Activated B cell treated with CpG ODN at 0.5 μM for 24 hours (primary cell): Measurements from ENCODE around the gene STAP2. TPM values are rescaled to one million over a fixed set of nuclear protein-coding genes. Genes with fewer than 3 reads are reported as not detected.

Experiments used
- ATAC-seq: fragments of 200-7000 bp; cut with Tn5 transposase; one replicate; pipeline ENCODE4 v1.10.0; 2021; ENCODE audit warnings: low read depth, mild to moderate bottlenecking, moderate library complexity
- CTCF ChIA-PET: fragments of 350-600 bp; sonication (Branson Sonifier 250); formaldehyde crosslinking; loops from one replicate; lab custom pipeline; 2021; ENCODE audit warnings: antibody characterized with exemption; lab: Charles Lee
- POLR2A ChIA-PET: fragments of 350-600 bp; sonication (Branson Sonifier 250); formaldehyde crosslinking; loops from one replicate; lab custom pipeline; 2021; ENCODE audit warnings: antibody characterized with exemption; lab: Charles Lee
- DNase-seq: peaks from one replicate; pipeline ENCODE4 v3.0.0; 2022
- H3K27ac Mint-ChIP-seq: one replicate; pipeline ENCODE4 v1.8.0; 2020; ENCODE audit warnings: mixed read lengths
- H3K27me3 Mint-ChIP-seq: one replicate; pipeline ENCODE4 v1.8.0; 2021; ENCODE audit warnings: mixed read lengths
- H3K36me3 Mint-ChIP-seq: one replicate; pipeline ENCODE4 v1.8.0; 2021; ENCODE audit warnings: low read depth, mixed read lengths
- H3K4me1 Mint-ChIP-seq: one replicate; pipeline ENCODE4 v1.8.0; 2021; ENCODE audit warnings: mixed read lengths
- H3K4me3 Mint-ChIP-seq: one replicate; pipeline ENCODE4 v1.8.0; 2020; ENCODE audit warnings: mild to moderate bottlenecking, mixed read lengths
- H3K9me3 Mint-ChIP-seq: one replicate; pipeline ENCODE4 v1.8.0; 2020; ENCODE audit warnings: mixed read lengths
- CTCF ChIP-seq: fragments of 200-600 bp; IDR thresholded peaks from one replicate; pipeline ENCODE4 v1.8.0; 2022; ENCODE audit warnings: antibody characterized with exemption, mild to moderate bottlenecking
- intact Hi-C: fragments of 100-400 bp; cut with micrococcal nuclease; formaldehyde crosslinking; loops from one replicate; pipeline ENCODE4 v1.15.1; 2024
- total RNA-seq: library from RNA; stranded (reverse); gene quantifications from 2 replicates; pipeline ENCODE4 v1.2.3, GENCODE V29; 2022

The STAP2 gene
- total RNA-seq, 1 donor from 2014 or later, result 1.1 TPM

- POLR2A ChIA-PET, result no interaction called here
- DNase-seq, result no peak
- no peak for ATAC-seq
- Mint-ChIP-seq H3K27me3 (no peaks in the 10 kb centered on the region), H3K4me1 (no peaks in the 10 kb centered on the region), H3K27ac (no peak overlapping the region), H3K9me3 (no peaks in the 10 kb centered on the region), H3K36me3 (no peaks in the 10 kb centered on the region), H3K4me3 (no peak overlapping the region)
- TF ChIP-seq CTCF, result no peak
- intact Hi-C loops, result no loop called here
- CTCF ChIA-PET, result no interaction called here
Observed at GRCh38 chr19:4313847-4314490, 24.7 kb downstream of the STAP2 start.

GRCh38 chr19:4310247-4311121 is 28.1 kb downstream of the STAP2 start:
- DNase-seq, result no peak
- ChIA-PET CTCF (no interaction called here), POLR2A (no interaction called here)

GRCh38 chr19:4305659-4306058 is 33.0 kb downstream of the STAP2 start:
- intact Hi-C loops, result no loop called here
- ChIA-PET CTCF (no interaction called here), POLR2A (no interaction called here)
- H3K4me1 Mint-ChIP-seq, result peaks cover 7% of the 10 kb centered on the region
- peaks cover 8% of the 10 kb centered on the region for H3K27me3 Mint-ChIP-seq
- no peak for DNase-seq
- no peak overlapping the region for H3K27ac Mint-ChIP-seq
- H3K9me3 Mint-ChIP-seq, result no peaks in the 10 kb centered on the region
- no peak for ATAC-seq
- no peak for TF ChIP-seq CTCF
- H3K4me3 Mint-ChIP-seq, result no peak overlapping the region
- no peaks in the 10 kb centered on the region for H3K36me3 Mint-ChIP-seq

More at GRCh38 chr19:4310247-4311121, 28.1 kb downstream of the STAP2 start:
- Mint-ChIP-seq H3K27me3 (peaks cover 3% of the 10 kb centered on the region), H3K4me3 (no peak overlapping the region), H3K9me3 (no peaks in the 10 kb centered on the region), H3K4me1 (no peaks in the 10 kb centered on the region), H3K36me3 (no peaks in the 10 kb centered on the region), H3K27ac (no peak overlapping the region)
- TF ChIP-seq CTCF, result no peak
- intact Hi-C loops, result no loop called here
- no peak for ATAC-seq

- ChIA-PET POLR2A (no interaction called here), CTCF (no interaction called here)
- peaks cover 10% of the 10 kb centered on the region for H3K27me3 Mint-ChIP-seq
- H3K9me3 Mint-ChIP-seq, result no peaks in the 10 kb centered on the region
- peaks cover 7% of the 10 kb centered on the region for H3K4me1 Mint-ChIP-seq
- H3K27ac Mint-ChIP-seq, result no peak overlapping the region
- intact Hi-C loops, result no loop called here
- no peak for TF ChIP-seq CTCF
- no peak overlapping the region for H3K4me3 Mint-ChIP-seq
- DNase-seq (no peak), ATAC-seq (no peak)
- no peaks in the 10 kb centered on the region for H3K36me3 Mint-ChIP-seq
Observed at GRCh38 chr19:4305257-4305612, 33.4 kb downstream of the STAP2 start.

GRCh38 chr19:4304538-4305256 is 33.9 kb downstream of the STAP2 start, which contains the start of gene FSD1:
Gene FSD1, plus strand, starts transcription at chr19:4304598. Its CDS starts 149 bp downstream, at chr19:4304747.
- DNase-seq (peak; percentile 61), ATAC-seq (peak; percentile 84)
- ChIA-PET POLR2A (no interaction called here), CTCF (no interaction called here)
- Mint-ChIP-seq H3K9me3 (no peaks in the 10 kb centered on the region), H3K4me3 (peak within 1 kb of the TSS; percentile 41), H3K27ac (no peak within 1 kb of the TSS), H3K27me3 (peaks cover 10% of the 10 kb centered on the region), H3K36me3 (no peaks in the 10 kb centered on the region), H3K4me1 (peaks cover 7% of the 10 kb centered on the region)
- no peak for TF ChIP-seq CTCF
- intact Hi-C loops, result no loop called here
